ENCODE data around the gene GRID1. TPM values are rescaled to one million over a fixed set of nuclear protein-coding genes. Genes with fewer than 3 reads are reported as not detected.
A peak's percentile ranks its signal among the peaks of the same experiment; 100 is the strongest.

GRID1 gene
- total RNA-seq, 1 donor from 2014 or later, result 0.60 TPM

GRCh38 chr10:86371691-86372090, 5.1 kb upstream of the GRID1 start:
- DNase-seq (ENCODE audit: low spot score), result peak; percentile 53
- Mint-ChIP-seq H3K27ac (ENCODE audit: unreplicated experiment) (no peak overlapping the region), H3K9me3 (ENCODE audit: low read depth) (no peaks in the 10 kb centered on the region), H3K4me1 (ENCODE audit: low read depth) (no peaks in the 10 kb centered on the region), H3K4me3 (ENCODE audit: unreplicated experiment) (no peak overlapping the region), H3K27me3 (ENCODE audit: low read depth) (peaks cover 50% of the 10 kb centered on the region), H3K36me3 (ENCODE audit: low read depth) (no peaks in the 10 kb centered on the region)
- no peak for TF ChIP-seq CTCF (IDR thresholded peaks at IDR 0.05)

- Mint-ChIP-seq H3K9me3 (ENCODE audit: low read depth) (no peaks in the 10 kb centered on the region), H3K36me3 (ENCODE audit: low read depth) (no peaks in the 10 kb centered on the region), H3K4me1 (ENCODE audit: low read depth) (no peaks in the 10 kb centered on the region), H3K27me3 (ENCODE audit: low read depth) (peaks cover 50% of the 10 kb centered on the region), H3K27ac (ENCODE audit: unreplicated experiment) (no peak overlapping the region), H3K4me3 (ENCODE audit: unreplicated experiment) (no peak overlapping the region)
- peak; percentile 53 for DNase-seq (ENCODE audit: low spot score)
- no peak for TF ChIP-seq CTCF (IDR thresholded peaks at IDR 0.05)
These were observed 4.5 kb upstream of the GRID1 start for GRCh38 chr10:86371116-86371515.

- no peaks in the 10 kb centered on the region for H3K36me3 Mint-ChIP-seq (ENCODE audit: low read depth)
These were observed 3.5 kb upstream of the GRID1 start for GRCh38 chr10:86370006-86370585.

GRCh38 chr10:86368987-86369386, 2.4 kb upstream of the GRID1 start:
- H3K4me1 Mint-ChIP-seq (ENCODE audit: low read depth), result peaks cover 16% of the 10 kb centered on the region
- TF ChIP-seq CTCF (IDR thresholded peaks at IDR 0.05), result no peak
- H3K36me3 Mint-ChIP-seq (ENCODE audit: low read depth), result peaks cover 2% of the 10 kb centered on the region
- H3K27ac Mint-ChIP-seq (ENCODE audit: unreplicated experiment), result no peak overlapping the region
- peak; percentile 34 for DNase-seq (ENCODE audit: low spot score)
- H3K27me3 Mint-ChIP-seq (ENCODE audit: low read depth), result peaks cover 52% of the 10 kb centered on the region
- no peak overlapping the region for H3K4me3 Mint-ChIP-seq (ENCODE audit: unreplicated experiment)
- no peaks in the 10 kb centered on the region for H3K9me3 Mint-ChIP-seq (ENCODE audit: low read depth)

More at GRCh38 chr10:86370006-86370585, 3.5 kb upstream of the GRID1 start:
- peak; percentile 48 for DNase-seq (ENCODE audit: low spot score)
- peaks cover 7% of the 10 kb centered on the region for H3K4me1 Mint-ChIP-seq (ENCODE audit: low read depth)
- no peak overlapping the region for H3K4me3 Mint-ChIP-seq (ENCODE audit: unreplicated experiment)
- H3K27me3 Mint-ChIP-seq (ENCODE audit: low read depth), result peaks cover 53% of the 10 kb centered on the region
- H3K9me3 Mint-ChIP-seq (ENCODE audit: low read depth), result no peaks in the 10 kb centered on the region
- TF ChIP-seq CTCF (IDR thresholded peaks at IDR 0.05), result no peak
- H3K27ac Mint-ChIP-seq (ENCODE audit: unreplicated experiment), result no peak overlapping the region

- H3K36me3 Mint-ChIP-seq (ENCODE audit: low read depth), result peaks cover 2% of the 10 kb centered on the region
- TF ChIP-seq CTCF (IDR thresholded peaks at IDR 0.05), result no peak
- H3K27ac Mint-ChIP-seq (ENCODE audit: unreplicated experiment), result no peak overlapping the region
- H3K4me3 Mint-ChIP-seq (ENCODE audit: unreplicated experiment), result no peak overlapping the region
- peak; percentile 38 for DNase-seq (ENCODE audit: low spot score)
- H3K27me3 Mint-ChIP-seq (ENCODE audit: low read depth), result peaks cover 53% of the 10 kb centered on the region
- H3K4me1 Mint-ChIP-seq (ENCODE audit: low read depth), result peaks cover 21% of the 10 kb centered on the region
- no peaks in the 10 kb centered on the region for H3K9me3 Mint-ChIP-seq (ENCODE audit: low read depth)
These were observed 1.5 kb upstream of the GRID1 start for GRCh38 chr10:86368046-86368445.
